Astrocyte (in vitro differentiated cells and primary cell): ENCODE results near the gene PSME1.

Experiments used
- CTCF ChIP-seq: IDR thresholded peaks from 2 replicates; pipeline ENCODE4 v1.5.1; 2011; ENCODE audit warnings: low read depth, mild to moderate bottlenecking, inconsistent platforms, low read length, moderate library complexity; ENCODE audit not compliant: insufficient read depth
- EZH2 ChIP-seq: IDR thresholded peaks from 2 replicates; pipeline ENCODE4 v1.6.1; 2012; ENCODE audit warnings: mild to moderate bottlenecking, low read length, inconsistent platforms; ENCODE audit not compliant: insufficient read depth

DNA sequence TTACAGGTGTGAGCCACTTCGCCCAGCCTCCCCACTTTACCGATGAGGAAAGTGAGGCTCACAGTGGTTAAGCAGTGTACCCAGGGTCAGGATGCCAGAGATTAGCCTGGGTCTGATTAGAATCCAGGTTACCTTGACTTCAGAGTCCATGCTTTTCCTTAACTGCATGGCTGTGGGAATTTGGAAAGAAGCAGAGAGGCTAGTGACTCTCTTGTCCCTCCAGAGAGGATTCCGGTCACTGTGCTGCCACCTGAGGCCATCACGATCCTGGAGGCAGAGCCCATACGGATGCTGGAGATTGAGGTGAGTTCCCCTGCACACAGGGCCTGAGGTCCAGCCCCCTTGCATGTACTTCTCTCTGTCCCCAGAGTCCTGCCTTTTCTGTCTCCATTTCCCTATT lies 40.6 kb downstream of the PSME1 start:
- no peak for TF ChIP-seq CTCF
- no peak for TF ChIP-seq EZH2
